Measurements from ENCODE around the gene KIF18B. TPM values are rescaled to one million over a fixed set of nuclear protein-coding genes. Genes with fewer than 3 reads are reported as not detected.

The KIF18B gene
- total and polyA plus RNA-seq, 2 donors (not counting 1 experiment from before 2014, with no cell fraction given), result 0.99 to 2.5 TPM

- peaks cover 14% of the 10 kb centered on the region for H3K36me3 ChIP-seq (ENCODE audit: control insufficient read depth, insufficient read depth, low read length)
- no peaks in the 10 kb centered on the region for H3K27me3 ChIP-seq (ENCODE audit: control insufficient read depth, insufficient read depth, low read length)
- H3K4me3 ChIP-seq (replicated peaks in 1 of 4; ENCODE audit: control extremely low read depth in 1 of 4, insufficient read depth in 1 of 4, low read depth in 3 of 4, low read length in 4 of 4), result no peak overlapping the region
- H3K9me3 ChIP-seq (ENCODE audit: control insufficient read depth, insufficient read depth, low read depth, low read length), result no peaks in the 10 kb centered on the region
- no peaks in the 10 kb centered on the region for H3K4me1 ChIP-seq (ENCODE audit: control insufficient read depth, extremely low read depth, insufficient read depth, low read length)
- no peak for DNase-seq (ENCODE audit: low read depth in 2 of 2)
- H3K27ac ChIP-seq (ENCODE audit: insufficient read depth, low read length), result no peak overlapping the region
- H2AFZ ChIP-seq (ENCODE audit: low read length), result no peak overlapping the region
- no peak overlapping the region for H3K4me2 ChIP-seq (ENCODE audit: extremely low read depth, insufficient read depth, low read length)
- TF ChIP-seq EZH2 (IDR thresholded peaks at IDR 0.05; ENCODE audit: low read length, missing control alignments) (no peak), CTCF (conservative IDR thresholded peaks at IDR 0.05 in 1 of 2, IDR thresholded peaks at IDR 0.05 in 1 of 2; ENCODE audit: low read depth in 1 of 2, low read length in 2 of 2) (no peak)
- H3K9ac ChIP-seq (ENCODE audit: insufficient read depth, low read length), result no peak overlapping the region
- no peaks in the 10 kb centered on the region for H4K20me1 ChIP-seq (ENCODE audit: control insufficient read depth, extremely low read depth, insufficient read depth, low read length)
- H3K79me2 ChIP-seq (ENCODE audit: control insufficient read depth, insufficient read depth, low read length), result no peaks in the 10 kb centered on the region
These were observed 66.4 kb downstream of the KIF18B start for GRCh38 chr17:44881145-44881544.

- no peak overlapping the region for H3K4me3 ChIP-seq (replicated peaks in 1 of 4; ENCODE audit: control extremely low read depth in 1 of 4, insufficient read depth in 1 of 4, low read depth in 3 of 4, low read length in 4 of 4)
- no peaks in the 10 kb centered on the region for H3K9me3 ChIP-seq (ENCODE audit: control insufficient read depth, insufficient read depth, low read depth, low read length)
- H3K27ac ChIP-seq (ENCODE audit: insufficient read depth, low read length), result no peak overlapping the region
- no peaks in the 10 kb centered on the region for H3K79me2 ChIP-seq (ENCODE audit: control insufficient read depth, insufficient read depth, low read length)
- DNase-seq (ENCODE audit: low read depth in 2 of 2), result no peak
- H3K4me2 ChIP-seq (ENCODE audit: extremely low read depth, insufficient read depth, low read length), result no peak overlapping the region
- TF ChIP-seq CTCF (conservative IDR thresholded peaks at IDR 0.05 in 1 of 2, IDR thresholded peaks at IDR 0.05 in 1 of 2; ENCODE audit: low read depth in 1 of 2, low read length in 2 of 2) (no peak), EZH2 (IDR thresholded peaks at IDR 0.05; ENCODE audit: low read length, missing control alignments) (no peak)
- no peak overlapping the region for H2AFZ ChIP-seq (ENCODE audit: low read length)
- no peaks in the 10 kb centered on the region for H3K4me1 ChIP-seq (ENCODE audit: control insufficient read depth, extremely low read depth, insufficient read depth, low read length)
- no peak overlapping the region for H3K9ac ChIP-seq (ENCODE audit: insufficient read depth, low read length)
- H4K20me1 ChIP-seq (ENCODE audit: control insufficient read depth, extremely low read depth, insufficient read depth, low read length), result no peaks in the 10 kb centered on the region
- no peaks in the 10 kb centered on the region for H3K27me3 ChIP-seq (ENCODE audit: control insufficient read depth, insufficient read depth, low read length)
- peaks cover 17% of the 10 kb centered on the region for H3K36me3 ChIP-seq (ENCODE audit: control insufficient read depth, insufficient read depth, low read length)
These were observed 67.5 kb downstream of the KIF18B start for GRCh38 chr17:44880062-44880461.

- TF ChIP-seq CTCF (conservative IDR thresholded peaks at IDR 0.05 in 1 of 2, IDR thresholded peaks at IDR 0.05 in 1 of 2; ENCODE audit: low read depth in 1 of 2, low read length in 2 of 2) (no peak), EZH2 (IDR thresholded peaks at IDR 0.05; ENCODE audit: low read length, missing control alignments) (no peak)
- peaks cover 17% of the 10 kb centered on the region for H3K36me3 ChIP-seq (ENCODE audit: control insufficient read depth, insufficient read depth, low read length)
- no peak overlapping the region for H3K4me2 ChIP-seq (ENCODE audit: extremely low read depth, insufficient read depth, low read length)
These were observed 68.2 kb downstream of the KIF18B start for GRCh38 chr17:44879376-44879775.

More at GRCh38 chr17:44879376-44879775, 68.2 kb downstream of the KIF18B start:
- Histone ChIP-seq H3K79me2 (ENCODE audit: control insufficient read depth, insufficient read depth, low read length) (no peaks in the 10 kb centered on the region), H3K27ac (ENCODE audit: insufficient read depth, low read length) (no peak overlapping the region), H2AFZ (ENCODE audit: low read length) (no peak overlapping the region), H3K27me3 (ENCODE audit: control insufficient read depth, insufficient read depth, low read length) (no peaks in the 10 kb centered on the region), H3K4me3 (replicated peaks in 1 of 4; ENCODE audit: control extremely low read depth in 1 of 4, insufficient read depth in 1 of 4, low read depth in 3 of 4, low read length in 4 of 4) (no peak overlapping the region), H3K4me1 (ENCODE audit: control insufficient read depth, extremely low read depth, insufficient read depth, low read length) (no peaks in the 10 kb centered on the region), H3K9ac (ENCODE audit: insufficient read depth, low read length) (no peak overlapping the region), H3K9me3 (ENCODE audit: control insufficient read depth, insufficient read depth, low read depth, low read length) (no peaks in the 10 kb centered on the region), H4K20me1 (ENCODE audit: control insufficient read depth, extremely low read depth, insufficient read depth, low read length) (no peaks in the 10 kb centered on the region)
- no peak for DNase-seq (ENCODE audit: low read depth in 2 of 2)

All from fibroblast of lung (primary cell).